ENCODE data around the gene TLE6. TPM values are rescaled to one million over a fixed set of nuclear protein-coding genes. Genes with fewer than 3 reads are reported as not detected.
"Not testable (repeated sequence)": the region's sequence is repeated elsewhere in the genome, so short reads cannot be mapped to it uniquely, and the experiment has no call there.

TLE6 gene
- total RNA-seq, 4 donors from 2014 or later, result 0.62 to 1.2 TPM; not detected in 2

DNA sequence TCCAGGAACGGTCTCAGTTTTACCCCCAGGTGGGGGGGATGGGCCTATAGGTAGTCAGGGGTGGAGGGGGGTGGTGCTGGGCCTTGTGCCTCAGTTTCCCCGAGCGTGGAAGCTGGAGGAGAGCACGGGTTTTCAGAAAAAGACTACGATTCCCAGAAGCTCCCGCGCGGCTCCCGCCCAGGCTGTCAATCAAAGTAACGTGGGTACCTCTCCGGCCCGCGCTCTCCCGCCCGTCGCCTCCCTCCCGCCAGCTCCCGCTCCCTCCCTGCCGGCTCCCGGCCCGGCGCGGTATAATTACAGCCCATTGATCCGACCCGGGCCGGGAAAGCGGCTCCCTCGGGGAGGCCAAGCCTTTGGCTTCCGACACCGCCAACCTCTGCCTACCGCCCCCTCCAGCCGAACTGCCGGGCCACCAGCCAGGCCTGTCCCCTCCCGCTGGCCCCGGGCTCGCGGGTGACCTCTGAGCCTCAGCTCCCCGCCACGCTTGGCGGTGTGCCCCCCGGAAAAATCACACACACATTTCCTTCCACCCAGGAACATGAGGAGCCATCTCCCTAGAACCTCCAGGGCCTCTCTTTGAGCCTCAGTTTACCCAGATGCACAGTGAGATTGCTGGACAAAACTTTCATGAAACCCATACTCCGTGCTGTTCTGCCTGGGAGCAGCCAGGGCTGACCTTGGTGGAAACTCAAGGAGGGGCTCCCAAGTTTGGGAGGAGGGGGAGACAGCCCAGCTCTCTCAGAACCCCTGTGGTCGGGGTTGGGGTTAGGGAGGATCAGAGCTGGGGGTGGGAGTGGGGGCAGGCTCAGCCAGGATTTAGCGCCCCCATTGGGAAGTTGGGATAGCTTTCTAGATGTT is 59.0 kb downstream of the TLE6 start:
- ATAC-seq (peak; percentile 82 to 86), DNase-seq (peak; percentile 92)
- TF ChIP-seq, protein P1, sequence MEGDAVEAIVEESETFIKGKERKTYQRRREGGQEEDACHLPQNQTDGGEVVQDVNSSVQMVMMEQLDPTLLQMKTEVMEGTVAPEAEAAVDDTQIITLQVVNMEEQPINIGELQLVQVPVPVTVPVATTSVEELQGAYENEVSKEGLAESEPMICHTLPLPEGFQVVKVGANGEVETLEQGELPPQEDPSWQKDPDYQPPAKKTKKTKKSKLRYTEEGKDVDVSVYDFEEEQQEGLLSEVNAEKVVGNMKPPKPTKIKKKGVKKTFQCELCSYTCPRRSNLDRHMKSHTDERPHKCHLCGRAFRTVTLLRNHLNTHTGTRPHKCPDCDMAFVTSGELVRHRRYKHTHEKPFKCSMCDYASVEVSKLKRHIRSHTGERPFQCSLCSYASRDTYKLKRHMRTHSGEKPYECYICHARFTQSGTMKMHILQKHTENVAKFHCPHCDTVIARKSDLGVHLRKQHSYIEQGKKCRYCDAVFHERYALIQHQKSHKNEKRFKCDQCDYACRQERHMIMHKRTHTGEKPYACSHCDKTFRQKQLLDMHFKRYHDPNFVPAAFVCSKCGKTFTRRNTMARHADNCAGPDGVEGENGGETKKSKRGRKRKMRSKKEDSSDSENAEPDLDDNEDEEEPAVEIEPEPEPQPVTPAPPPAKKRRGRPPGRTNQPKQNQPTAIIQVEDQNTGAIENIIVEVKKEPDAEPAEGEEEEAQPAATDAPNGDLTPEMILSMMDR (IDR thresholded peaks at IDR 0.05 in 4 of 5, conservative IDR thresholded peaks at IDR 0.05 in 1 of 5), result peak in 1 of 5 experiments; percentile 40
- peak in 1 of 2 donors; percentile 17 for TF ChIP-seq POLR2A (IDR thresholded peaks at IDR 0.05)
- peaks cover 19 to 20% of the 10 kb centered on the region in 2 donors for H3K4me1 ChIP-seq
- in situ Hi-C loops (cut with MboI; ENCODE audit: low sequenced_read_pairs in 4 of 4) (loop anchor here in 1 of 4 donors (10.0 kb wide), 1 partner anchor 62 kb away; the partner anchor contains the start of gene TLE6), intact Hi-C loops (cut with DNase I; ENCODE audit: low total_unique reads) (loop anchor here (1.0 to 10.0 kb wide), 3 partner anchors 37 to 942 kb away; partner anchors contain the start of genes IZUMO4, MOB3A and TLE6)
- H3K4me3 ChIP-seq, result peak overlapping the region; percentile 51 to 90 (median 81)
- H3K9me3 ChIP-seq, result no peaks in the 10 kb centered on the region
- H3K27ac ChIP-seq, result peak overlapping the region; percentile 88 to 100 (median 98)
- H3K27me3 ChIP-seq, result no peaks in the 10 kb centered on the region
- H3K36me3 ChIP-seq, result no peaks in the 10 kb centered on the region

DNA sequence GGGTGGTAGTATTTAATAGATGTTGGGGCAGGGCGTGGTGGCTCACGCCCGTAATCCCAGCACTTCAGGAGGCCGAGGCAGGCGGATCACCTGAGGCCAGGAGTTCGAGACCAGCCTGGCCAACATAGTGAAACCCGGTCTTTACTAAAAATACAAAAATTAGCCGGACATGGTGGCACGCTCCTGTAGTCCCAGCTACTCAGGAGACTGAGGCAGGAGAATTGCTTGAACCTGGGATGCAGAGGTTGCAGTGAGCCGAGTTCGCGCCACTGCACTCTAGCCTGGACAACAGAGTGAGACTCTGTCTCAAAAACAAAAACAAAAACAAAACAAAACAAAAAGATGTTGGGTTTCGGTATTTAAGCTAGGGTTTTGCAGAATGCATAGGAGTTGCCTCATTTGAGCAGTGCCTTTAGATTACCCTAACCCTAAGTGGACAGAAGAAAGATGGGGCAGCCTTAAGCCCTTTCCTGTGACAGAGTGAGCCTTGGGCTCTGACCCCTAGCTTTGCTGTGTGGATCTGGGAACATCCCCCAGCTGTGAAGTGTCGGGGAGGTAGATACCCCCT is 59.7 kb downstream of the TLE6 start:
- H3K27me3 ChIP-seq, ATAC-seq, DNase-seq, H3K9me3 ChIP-seq, H3K36me3 ChIP-seq: not testable (repeated sequence)
- Histone ChIP-seq H3K27ac (peak overlapping the region; percentile 88 to 100 (median 98)), H3K4me1 (peaks cover 19 to 20% of the 10 kb centered on the region in 2 donors), H3K4me3 (peak overlapping the region in 1 of 4 donors; percentile 86)
- intact Hi-C loops (cut with DNase I; ENCODE audit: low total_unique reads), result loop anchor here (1.0 to 10.0 kb wide), 3 partner anchors 36 to 942 kb away; partner anchors contain the start of genes IZUMO4, MOB3A and TLE6
- in situ Hi-C loops (cut with MboI; ENCODE audit: low sequenced_read_pairs in 4 of 4), result loop anchor here in 1 of 4 donors (10.0 kb wide), 1 partner anchor 62 kb away; the partner anchor contains the start of gene TLE6

- no peak for TF ChIP-seq POLR2A (IDR thresholded peaks at IDR 0.05)
- no peaks in the 10 kb centered on the region for H3K9me3 ChIP-seq
- H3K27ac ChIP-seq, result no peak overlapping the region
- H3K4me3 ChIP-seq, result no peak overlapping the region
- ATAC-seq (no peak), DNase-seq (no peak)
- in situ Hi-C loops (cut with MboI; ENCODE audit: low sequenced_read_pairs in 4 of 4), result loop anchor here in 1 of 4 donors (10.0 kb wide), 1 partner anchor 63 kb away; the partner anchor contains the start of gene TLE6
- H3K4me1 ChIP-seq, result peaks cover 19 to 20% of the 10 kb centered on the region in 2 donors
- intact Hi-C loops (cut with DNase I; ENCODE audit: low total_unique reads), result loop anchor here (10.0 kb wide), 1 partner anchor 943 kb away; the partner anchor contains the start of genes IZUMO4 and MOB3A
- no peaks in the 10 kb centered on the region for H3K27me3 ChIP-seq
- no peaks in the 10 kb centered on the region for H3K36me3 ChIP-seq
Measured at GRCh38 chr19:3038214-3038613, 60.9 kb downstream of the TLE6 start.

GRCh38 chr19:3039125-3039524 is 61.8 kb downstream of the TLE6 start:
- DNase-seq (no peak), ATAC-seq (no peak)
- peak overlapping the region in 3 of 4 donors; percentile 62 to 74 (median 68) for H3K27ac ChIP-seq
- in situ Hi-C loops (cut with MboI; ENCODE audit: low sequenced_read_pairs in 4 of 4) (loop anchor here in 1 of 4 donors (10.0 kb wide), 1 partner anchor 64 kb away; the partner anchor contains the start of gene TLE6), intact Hi-C loops (cut with DNase I; ENCODE audit: low total_unique reads) (loop anchor here (10.0 kb wide), 1 partner anchor 944 kb away; the partner anchor contains the start of genes IZUMO4 and MOB3A)
- no peaks in the 10 kb centered on the region for H3K27me3 ChIP-seq
- peaks cover 19 to 20% of the 10 kb centered on the region in 2 donors for H3K4me1 ChIP-seq
- TF ChIP-seq POLR2A (IDR thresholded peaks at IDR 0.05), result no peak
- TF ChIP-seq, protein P1 (IDR thresholded peaks at IDR 0.05 in 4 of 5, conservative IDR thresholded peaks at IDR 0.05 in 1 of 5), result no peak
- H3K36me3 ChIP-seq, result no peaks in the 10 kb centered on the region
- no peak overlapping the region for H3K4me3 ChIP-seq
- no peaks in the 10 kb centered on the region for H3K9me3 ChIP-seq

GRCh38 chr19:3039641-3040077 is 62.3 kb downstream of the TLE6 start:
- intact Hi-C loops (cut with DNase I; ENCODE audit: low total_unique reads) (loop anchor here (10.0 kb wide), 1 partner anchor 945 kb away; the partner anchor contains the start of genes IZUMO4 and MOB3A), in situ Hi-C loops (cut with MboI; ENCODE audit: low sequenced_read_pairs in 4 of 4) (loop anchor here in 1 of 4 donors (10.0 kb wide), 1 partner anchor 65 kb away; the partner anchor contains the start of gene TLE6)
- Histone ChIP-seq H3K4me3 (no peak overlapping the region), H3K36me3 (no peaks in the 10 kb centered on the region), H3K9me3 (no peaks in the 10 kb centered on the region), H3K27me3 (no peaks in the 10 kb centered on the region), H3K4me1 (peaks cover 17 to 19% of the 10 kb centered on the region in 2 donors), H3K27ac (peak overlapping the region in 3 of 4 donors; percentile 62 to 74 (median 68))
- peak in 1 of 2 donors; percentile 44 for DNase-seq
- TF ChIP-seq, protein P1 (IDR thresholded peaks at IDR 0.05 in 4 of 5, conservative IDR thresholded peaks at IDR 0.05 in 1 of 5), result peak in 3 of 5 experiments; percentile 13 to 43 (median 29)
- no peak for TF ChIP-seq POLR2A (IDR thresholded peaks at IDR 0.05)
- ATAC-seq, result no peak
